Osteocyte (in vitro differentiated cells): ENCODE measurements around the gene FOXJ3. TPM values are rescaled to one million over a fixed set of nuclear protein-coding genes. Genes with fewer than 3 reads are reported as not detected.
"Not testable (repeated sequence)": the region's sequence is repeated elsewhere in the genome, so short reads cannot be mapped to it uniquely, and the experiment has no call there.

ENCODE experiments used
- DNase-seq: peaks from one replicate; pipeline ENCODE4 v3.0.0; 2021; ENCODE audit warnings: mixed read lengths; ENCODE audit not compliant: unreplicated experiment; ENCODE audit errors: extremely low spot score
- H3K27ac Mint-ChIP-seq: one replicate; pipeline ENCODE4 v1.8.0; 2021; ENCODE audit warnings: mild to moderate bottlenecking, mixed read lengths; ENCODE audit not compliant: unreplicated experiment
- H3K27me3 Mint-ChIP-seq: one replicate; pipeline ENCODE4 v1.8.0; 2021; ENCODE audit warnings: mixed read lengths; ENCODE audit not compliant: unreplicated experiment
- H3K36me3 Mint-ChIP-seq: one replicate; pipeline ENCODE4 v1.8.0; 2021; ENCODE audit warnings: mixed read lengths; ENCODE audit not compliant: unreplicated experiment
- H3K4me1 Mint-ChIP-seq: one replicate; pipeline ENCODE4 v1.8.0; 2021; ENCODE audit warnings: mixed read lengths; ENCODE audit not compliant: unreplicated experiment
- H3K4me3 Mint-ChIP-seq: one replicate; pipeline ENCODE4 v1.8.0; 2021; ENCODE audit warnings: mild to moderate bottlenecking, moderate library complexity, mixed read lengths; ENCODE audit not compliant: unreplicated experiment
- H3K9me3 Mint-ChIP-seq: one replicate; pipeline ENCODE4 v1.8.0; 2021; ENCODE audit warnings: mixed read lengths; ENCODE audit not compliant: unreplicated experiment
- total RNA-seq: library from RNA; stranded (reverse); gene quantifications from 2 replicates; pipeline ENCODE4 v1.2.1, GENCODE V29; 2021
- TF ChIP-seq, protein P1 (sequence below): fragments of 200-600 bp; sonication (generic); IDR thresholded peaks from 2 replicates; pipeline ENCODE4 v1.5.0; 2021; ENCODE audit warnings: antibody characterized with exemption, mild to moderate bottlenecking, moderate library complexity

The FOXJ3 gene
- total RNA-seq, 1 donor from 2014 or later: 34.6 TPM

DNA sequence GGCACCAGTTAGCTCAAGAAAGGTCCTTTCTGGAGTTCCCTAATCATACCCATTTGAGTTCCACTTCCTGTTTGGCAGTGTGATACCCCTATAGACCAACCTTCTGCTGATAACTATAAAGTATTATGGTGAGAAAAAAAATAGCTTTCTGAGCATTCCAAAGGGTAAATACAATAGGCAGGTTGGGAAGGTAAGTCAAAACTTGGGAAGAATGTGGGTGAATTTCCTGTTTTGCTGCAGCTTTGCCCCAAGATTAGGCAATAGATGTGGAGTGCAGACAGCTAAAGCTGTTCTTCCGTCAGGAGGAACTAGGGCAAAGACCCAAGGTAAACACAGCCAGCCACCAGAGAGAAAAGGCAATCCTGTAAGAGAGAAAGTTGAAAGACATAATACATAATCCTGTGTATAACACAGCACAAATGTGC lies 120.6 kb downstream of the FOXJ3 start:
- Mint-ChIP-seq H3K27ac (peak overlapping the region; percentile 65), H3K4me1 (peaks cover 29% of the 10 kb centered on the region), H3K27me3 (no peaks in the 10 kb centered on the region), H3K4me3 (no peak overlapping the region), H3K36me3 (peaks cover 10% of the 10 kb centered on the region), H3K9me3 (peaks cover 7% of the 10 kb centered on the region)
- no peak for DNase-seq
- TF ChIP-seq, protein P1, sequence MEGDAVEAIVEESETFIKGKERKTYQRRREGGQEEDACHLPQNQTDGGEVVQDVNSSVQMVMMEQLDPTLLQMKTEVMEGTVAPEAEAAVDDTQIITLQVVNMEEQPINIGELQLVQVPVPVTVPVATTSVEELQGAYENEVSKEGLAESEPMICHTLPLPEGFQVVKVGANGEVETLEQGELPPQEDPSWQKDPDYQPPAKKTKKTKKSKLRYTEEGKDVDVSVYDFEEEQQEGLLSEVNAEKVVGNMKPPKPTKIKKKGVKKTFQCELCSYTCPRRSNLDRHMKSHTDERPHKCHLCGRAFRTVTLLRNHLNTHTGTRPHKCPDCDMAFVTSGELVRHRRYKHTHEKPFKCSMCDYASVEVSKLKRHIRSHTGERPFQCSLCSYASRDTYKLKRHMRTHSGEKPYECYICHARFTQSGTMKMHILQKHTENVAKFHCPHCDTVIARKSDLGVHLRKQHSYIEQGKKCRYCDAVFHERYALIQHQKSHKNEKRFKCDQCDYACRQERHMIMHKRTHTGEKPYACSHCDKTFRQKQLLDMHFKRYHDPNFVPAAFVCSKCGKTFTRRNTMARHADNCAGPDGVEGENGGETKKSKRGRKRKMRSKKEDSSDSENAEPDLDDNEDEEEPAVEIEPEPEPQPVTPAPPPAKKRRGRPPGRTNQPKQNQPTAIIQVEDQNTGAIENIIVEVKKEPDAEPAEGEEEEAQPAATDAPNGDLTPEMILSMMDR: no peak

GRCh38 chr1:42211224-42211623 lies 123.8 kb downstream of the FOXJ3 start:
- no peak for DNase-seq
- H3K4me1 Mint-ChIP-seq: peaks cover 26% of the 10 kb centered on the region

DNA sequence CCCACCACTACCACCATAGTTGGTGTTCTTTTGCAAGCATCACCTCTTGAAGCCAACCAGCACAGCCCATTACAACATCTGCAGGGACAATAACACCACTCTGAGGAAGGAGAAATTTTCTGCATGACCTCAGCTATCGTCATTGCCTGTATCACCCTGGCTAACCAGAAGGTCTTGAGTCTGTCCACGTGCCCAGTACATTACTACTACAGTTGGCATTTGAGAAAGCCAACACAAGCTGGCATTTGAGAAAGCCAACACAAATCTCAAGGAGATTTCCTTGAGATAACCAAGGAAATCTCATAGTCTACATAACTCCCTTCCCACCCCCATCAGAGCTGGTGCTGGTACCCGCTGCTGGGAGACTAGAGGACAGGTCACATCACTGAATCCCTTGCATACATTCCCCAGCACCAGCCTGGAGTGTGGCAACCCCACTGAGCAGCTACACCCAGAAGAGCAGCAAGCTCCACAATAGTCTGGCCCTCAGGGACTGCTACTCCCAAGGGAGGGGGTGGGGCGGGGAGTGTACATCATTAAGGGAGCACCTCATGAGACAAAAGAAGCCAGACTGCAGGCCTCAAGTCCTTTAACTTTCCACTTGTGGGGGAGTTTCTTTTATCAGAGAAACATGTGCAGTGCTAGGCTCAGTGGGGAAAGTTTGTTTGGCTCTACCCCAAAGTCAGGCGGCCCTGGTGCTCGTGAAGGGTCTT lies 124.5 kb downstream of the FOXJ3 start:
- Mint-ChIP-seq H3K27ac (no peak overlapping the region), H3K4me3 (no peak overlapping the region), H3K27me3 (no peaks in the 10 kb centered on the region), H3K36me3 (peaks cover 10% of the 10 kb centered on the region), H3K4me1 (peaks cover 26% of the 10 kb centered on the region), H3K9me3 (peaks cover 15% of the 10 kb centered on the region)
- DNase-seq: no peak
- TF ChIP-seq, protein P1: no peak

More at GRCh38 chr1:42211224-42211623, 123.8 kb downstream of the FOXJ3 start:
- Mint-ChIP-seq H3K36me3 (peaks cover 10% of the 10 kb centered on the region), H3K27me3 (no peaks in the 10 kb centered on the region), H3K27ac (no peak overlapping the region), H3K4me3 (no peak overlapping the region), H3K9me3 (peaks cover 15% of the 10 kb centered on the region)
- TF ChIP-seq, protein P1: no peak

- Mint-ChIP-seq H3K4me1 (peaks cover 25% of the 10 kb centered on the region), H3K4me3 (no peak overlapping the region), H3K36me3 (peaks cover 14% of the 10 kb centered on the region), H3K27ac (no peak overlapping the region), H3K9me3 (peaks cover 15% of the 10 kb centered on the region), H3K27me3 (no peaks in the 10 kb centered on the region)
- TF ChIP-seq, protein P1: no peak
- no peak for DNase-seq
Measured at GRCh38 chr1:42209526-42210251, 125.3 kb downstream of the FOXJ3 start.

DNA sequence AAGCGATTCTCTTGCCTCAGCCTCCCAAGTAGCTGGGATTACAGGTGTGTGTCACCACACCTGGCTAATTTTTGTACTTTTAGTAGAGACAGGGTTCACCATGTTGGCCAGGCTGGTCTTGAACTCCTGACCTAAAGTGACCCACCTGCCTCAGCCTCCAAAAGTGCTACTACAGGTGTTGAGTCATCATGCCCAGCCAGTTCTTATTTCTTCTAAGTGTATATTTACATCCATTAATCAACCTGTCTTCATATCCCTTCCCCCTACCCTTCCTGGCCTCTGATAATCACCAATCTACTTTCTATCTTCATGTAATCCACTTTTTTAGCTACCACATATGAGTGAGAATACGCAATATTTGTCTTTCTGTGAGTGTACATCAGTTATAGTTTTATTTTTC lies 128.1 kb downstream of the FOXJ3 start:
- Mint-ChIP-seq H3K36me3 (peaks cover 19% of the 10 kb centered on the region), H3K4me1 (peaks cover 10% of the 10 kb centered on the region), H3K9me3 (peaks cover 20% of the 10 kb centered on the region)
- not testable (repeated sequence) for H3K27me3 Mint-ChIP-seq, H3K4me3 Mint-ChIP-seq, DNase-seq, H3K27ac Mint-ChIP-seq
